HG03342 (cell line): ENCODE results near the gene AEBP2.

Experiments
- ATAC-seq: cut with Tn5 transposase; IDR thresholded peaks from one replicate; pipeline ENCODE4 v1.9.1; 2021; ENCODE audit warnings: mild to moderate bottlenecking, moderate library complexity; ENCODE audit not compliant: unreplicated experiment

Gene AEBP2

GRCh38 chr12:19546611-19547162 is 107.4 kb downstream of the AEBP2 start:
- ATAC-seq: no peak

DNA sequence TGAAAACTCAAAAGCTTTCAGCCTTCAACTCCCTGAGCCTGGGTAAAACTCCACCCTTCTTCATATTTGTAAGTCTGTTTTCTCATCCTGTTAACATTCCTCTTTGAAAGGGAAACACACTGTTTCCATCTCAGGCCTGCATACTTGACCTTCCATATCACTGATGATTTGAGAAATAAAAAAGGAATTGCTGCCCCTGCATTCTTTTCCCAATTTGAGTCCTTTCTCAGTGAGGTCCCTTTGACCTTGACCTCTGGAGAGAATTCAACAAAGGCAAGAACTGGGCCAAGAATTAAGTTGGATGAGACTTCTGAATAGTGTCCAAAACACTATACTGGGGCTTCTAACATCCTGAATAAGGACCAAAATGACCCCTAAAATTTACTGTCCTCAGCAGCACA is 108.0 kb downstream of the AEBP2 start:
- no peak for ATAC-seq

DNA sequence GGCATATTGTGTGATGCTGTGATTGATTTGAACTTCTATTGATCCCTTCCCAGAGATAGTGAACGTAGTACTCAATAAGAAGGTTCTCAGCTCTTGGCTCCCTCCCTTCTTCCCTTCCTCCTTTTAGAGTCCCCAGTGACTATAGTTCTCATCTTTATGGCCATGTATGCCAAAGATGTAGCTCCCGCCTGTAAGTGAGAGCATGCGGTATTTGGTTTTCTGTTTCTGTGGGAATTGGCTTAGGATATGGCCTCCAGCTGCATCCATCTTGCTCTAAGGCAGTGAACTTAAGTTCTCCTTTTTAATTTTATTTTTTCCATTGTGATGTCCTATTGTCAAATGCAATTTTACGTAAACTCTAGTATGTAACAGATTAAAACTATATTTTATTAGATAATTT is 109.5 kb downstream of the AEBP2 start:
- no peak for ATAC-seq

DNA sequence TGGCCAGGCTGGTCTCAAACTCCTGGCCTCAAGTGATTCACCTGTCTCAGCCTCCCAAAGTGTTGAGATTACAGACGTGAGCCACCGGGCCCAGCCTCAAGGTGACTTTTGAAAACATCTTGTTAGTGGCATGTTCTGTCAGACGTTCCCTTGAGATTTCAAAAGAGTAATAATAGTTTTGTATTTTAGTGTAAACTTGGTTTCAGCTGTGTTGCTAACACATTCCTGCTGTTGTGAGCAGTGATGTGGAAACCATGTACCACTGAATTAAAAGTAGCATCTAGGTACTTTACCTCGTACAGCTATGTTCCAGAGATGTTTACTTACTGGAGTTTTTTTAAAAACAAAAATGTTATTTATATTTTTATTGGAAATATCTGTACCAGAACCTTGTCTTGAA is 111.3 kb downstream of the AEBP2 start:
- no peak for ATAC-seq

DNA sequence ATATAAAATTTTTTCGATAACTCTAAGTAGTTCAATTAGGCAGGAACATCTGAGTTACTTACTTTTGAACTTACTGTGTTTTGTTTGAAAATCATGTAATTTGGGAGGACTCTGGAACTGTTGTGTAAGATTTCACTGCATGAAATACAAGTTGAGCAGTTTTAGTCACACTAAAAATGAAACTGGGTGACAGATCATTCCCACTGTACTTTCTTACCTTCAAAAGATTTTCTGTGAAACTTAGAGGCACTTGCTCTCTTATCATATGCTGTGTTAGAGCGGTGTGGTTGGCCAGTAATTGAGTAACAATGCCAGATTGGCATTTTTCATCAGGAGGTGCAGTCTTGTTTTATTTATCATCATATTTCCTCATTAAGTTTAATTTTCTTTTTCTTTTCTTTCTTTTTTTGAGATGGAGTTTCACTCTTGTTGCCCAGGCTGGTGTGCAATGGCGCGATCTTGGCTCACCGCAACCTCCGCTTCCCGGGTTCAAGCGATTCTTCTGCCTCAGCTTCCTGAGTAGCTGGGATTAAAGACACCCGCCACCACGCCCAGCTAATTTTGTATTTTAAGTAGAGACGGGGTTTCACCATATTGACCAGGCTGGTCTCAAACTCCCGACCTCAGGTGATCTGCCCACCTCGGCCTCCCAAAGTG is 113.3 kb downstream of the AEBP2 start:
- peak; percentile 78 for ATAC-seq

DNA sequence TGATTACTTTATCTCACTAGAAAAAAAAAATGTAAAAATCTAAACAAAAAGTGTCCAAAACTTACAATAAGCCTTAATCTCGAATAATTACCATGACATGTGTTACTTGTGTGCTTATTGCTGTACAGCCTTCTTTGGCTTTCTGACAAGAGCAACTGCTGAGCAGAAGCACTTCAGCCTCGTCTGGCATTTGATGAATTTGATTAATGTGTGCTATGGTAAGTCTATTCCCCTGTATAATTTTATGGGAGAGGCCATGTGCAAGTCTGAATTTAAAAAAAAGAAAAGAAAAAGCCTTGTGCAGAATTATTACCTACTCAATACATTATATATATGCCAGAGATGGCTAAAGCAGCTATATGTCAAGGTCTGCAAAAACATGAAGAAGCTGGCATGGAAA is 113.9 kb downstream of the AEBP2 start:
- no peak for ATAC-seq

DNA sequence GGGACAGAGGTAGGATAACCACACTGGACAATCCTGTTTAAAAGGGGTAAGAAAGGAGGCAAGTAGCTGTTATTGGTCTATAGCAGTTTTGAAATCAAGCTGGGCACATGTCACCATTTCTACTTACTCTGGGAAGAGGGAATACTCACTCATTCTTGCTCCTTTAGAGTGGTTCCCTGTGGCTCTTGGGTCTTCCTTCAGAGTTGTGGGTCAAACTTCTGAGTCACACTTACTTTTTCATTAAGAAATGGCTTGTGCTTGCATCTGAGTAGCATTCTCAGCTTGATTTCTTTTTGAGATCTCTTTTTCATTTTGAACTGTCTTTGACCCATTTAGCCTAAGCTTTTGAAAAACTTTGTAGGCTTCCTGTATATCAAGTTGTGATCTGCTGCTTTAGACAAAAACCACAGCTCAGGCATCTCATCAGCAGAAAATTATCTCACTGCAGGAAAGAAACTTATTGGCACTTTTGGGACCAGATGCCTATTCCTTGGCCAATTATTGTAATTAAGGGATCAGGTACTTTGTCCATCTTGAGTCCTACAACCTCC is 122.2 kb downstream of the AEBP2 start:
- ATAC-seq: no peak
